K562 (cell line): ENCODE results near the gene AFDN. TPM values are rescaled to one million over a fixed set of nuclear protein-coding genes. Genes with fewer than 3 reads are reported as not detected.

Experiments
- CCAR2 ChIP-seq: fragments of 200-400 bp; formaldehyde crosslinking; IDR thresholded peaks from 2 replicates; pipeline ENCODE4 v1.6.1; 2017; ENCODE audit warnings: mild to moderate bottlenecking, low read depth, low read length
- CHD1 ChIP-seq: fragments of 200-600 bp; sonication (generic); IDR thresholded peaks from one replicate; pipeline ENCODE4 v1.6.1; 2012; ENCODE audit warnings: mild to moderate bottlenecking, moderate library complexity, low read length, inconsistent platforms
- FOSL1 ChIP-seq: fragments of 200-800 bp; sonication (Bioruptor generic); conservative IDR thresholded peaks from 2 replicates; pipeline ENCODE4 v1.6.1; 2016; ENCODE audit warnings: missing genetic modification characterization, missing compliant biosample characterization
- PTBP1 ChIP-seq: fragments of 200-400 bp; formaldehyde crosslinking; IDR thresholded peaks from 2 replicates; pipeline ENCODE4 v1.6.1; 2017; ENCODE audit warnings: low read depth, low read length
- RBM15 ChIP-seq: fragments of 200-400 bp; formaldehyde crosslinking; IDR thresholded peaks from 2 replicates; pipeline ENCODE4 v1.6.1; 2018; ENCODE audit warnings: mild to moderate bottlenecking, low read length, moderate library complexity; ENCODE audit not compliant: insufficient read depth
- RBM34 ChIP-seq: fragments of 200-400 bp; formaldehyde crosslinking; IDR thresholded peaks from 2 replicates; pipeline ENCODE4 v1.6.1; 2018; ENCODE audit warnings: low read length, borderline replicate concordance; ENCODE audit not compliant: insufficient read depth
- TOE1 ChIP-seq, 2 experiments: fragments of 450-650 bp in 1 of 2; sonication (generic) in 1 of 2; formaldehyde crosslinking in 1 of 2; IDR thresholded peaks; 2 replicates each; pipeline versions ENCODE4 v1.7.1 to v1.8.0; 2016 to 2022; ENCODE audit warnings: borderline replicate concordance in 2 of 2, mild to moderate bottlenecking in 2 of 2, antibody characterized with exemption in 1 of 2, inconsistent platforms in 1 of 2, low read depth in 1 of 2, missing genetic modification reagents in 1 of 2, moderate library complexity in 1 of 2
- TRIM24 ChIP-seq, 2 experiments: fragments of 450-650 bp; IDR thresholded peaks; 2 replicates each; pipeline ENCODE4 v1.6.1; 2016
- ZNF780A ChIP-seq: fragments of 250-450 bp; sonication (Bioruptor Pico); IDR thresholded peaks from 2 replicates; pipeline ENCODE4 v1.5.0; 2021; ENCODE audit warnings: mild to moderate bottlenecking
- polyA plus RNA-seq, 8 experiments: library from polyadenylated mRNA; depleted of rRNA in 4 of 8; stranded (reverse) in 5 of 8; unstranded in 3 of 8; fragments of >200 nt; fragmentation: Nextera tagmentation in 2 of 8; fragmentation: Illumina TruSeq in 1 of 8; extraction: Ambion mirVana in 2 of 8; extraction: Trizol in 1 of 8; gene quantifications; 2 replicates each; pipeline versions ENCODE4 v1.2.1 to v1.2.3, GENCODE V29; 2011 to 2014; ENCODE audit warnings: inconsistent platforms in 1 of 8, missing spikeins in 1 of 8
- total RNA-seq, 7 experiments: library from RNA; depleted of rRNA in 6 of 7; stranded (reverse); fragments of >200 nt in 6 of 7; fragmentation: Illumina TruSeq in 2 of 7; extraction: Trizol in 2 of 7; gene quantifications; 2 replicates each; pipeline versions ENCODE4 v1.2.1 to v1.2.3, GENCODE V29; 2011 to 2021; ENCODE audit warnings: low replicate concordance in 1 of 7
- TF ChIP-seq, protein P1 (sequence below), 2 experiments: fragments of 450-650 bp; IDR thresholded peaks; 2 replicates each; pipeline ENCODE4 v1.6.1; 2018; ENCODE audit warnings: mild to moderate bottlenecking in 2 of 2, low read depth in 1 of 2; ENCODE audit not compliant: partially characterized antibody in 2 of 2
- TF ChIP-seq, protein P2 (sequence below): fragments of 450-650 bp; IDR thresholded peaks from 2 replicates; pipeline ENCODE4 v1.6.1; 2016; ENCODE audit warnings: mild to moderate bottlenecking
- TF ChIP-seq, protein P3 (sequence below): fragments of 250-450 bp; sonication (Bioruptor Pico); IDR thresholded peaks from 2 replicates; pipeline ENCODE4 v1.8.0; 2021; ENCODE audit warnings: mild to moderate bottlenecking, moderate library complexity
- TF ChIP-seq, protein P4 (sequence below): fragments of 250-450 bp; sonication (Bioruptor Pico); IDR thresholded peaks from 2 replicates; pipeline ENCODE4 v1.4.0; 2020; ENCODE audit warnings: mild to moderate bottlenecking, moderate library complexity

Gene AFDN
- total and polyA plus RNA-seq, 9 of the 15 experiments (the other 6 are each of a cell fraction or from before 2014, with no cell fraction given): 7.2 to 129 (median 105) TPM

DNA sequence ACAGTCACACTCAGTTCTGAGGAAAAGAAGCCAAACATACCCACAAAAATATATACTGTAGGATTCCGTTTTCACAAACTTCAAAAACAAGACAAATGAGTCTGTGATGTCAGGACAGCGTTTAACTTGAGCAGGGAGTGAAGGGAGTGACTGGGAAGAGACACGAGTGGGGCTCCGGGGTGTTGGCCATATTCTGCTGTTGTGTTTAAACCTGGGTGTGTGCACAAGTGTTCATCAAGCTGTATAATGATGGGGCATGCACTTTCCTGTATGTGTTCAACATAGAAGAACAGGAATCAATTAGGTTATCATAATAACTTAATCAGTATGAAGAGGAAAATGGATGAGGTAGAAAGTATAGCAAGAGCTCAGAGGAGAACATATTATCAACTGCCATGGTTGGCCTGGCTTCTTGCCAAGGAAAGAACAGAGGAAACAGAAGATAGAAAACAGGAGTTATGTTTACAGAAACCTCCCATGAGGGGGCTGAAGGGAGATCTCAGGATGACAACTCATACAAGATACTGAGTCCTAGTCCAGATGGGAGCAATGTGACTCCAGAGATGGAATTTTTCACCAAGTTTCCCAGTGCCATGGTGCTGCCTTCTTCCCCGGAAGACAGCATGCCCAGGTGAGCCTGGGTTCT, 15.1 kb upstream of the AFDN start (continued):
- TF ChIP-seq RBM34: no peak
- TF ChIP-seq ZNF780A (CRISPR knock-in tag): no peak
- TF ChIP-seq TRIM24 (IDR thresholded peaks at IDR 0.05): peak; percentile 8 to 20; a peak in 1 of 4 replicates
- no peak for TF ChIP-seq CHD1
- no peak for TF ChIP-seq PTBP1
- TF ChIP-seq, protein P1, sequence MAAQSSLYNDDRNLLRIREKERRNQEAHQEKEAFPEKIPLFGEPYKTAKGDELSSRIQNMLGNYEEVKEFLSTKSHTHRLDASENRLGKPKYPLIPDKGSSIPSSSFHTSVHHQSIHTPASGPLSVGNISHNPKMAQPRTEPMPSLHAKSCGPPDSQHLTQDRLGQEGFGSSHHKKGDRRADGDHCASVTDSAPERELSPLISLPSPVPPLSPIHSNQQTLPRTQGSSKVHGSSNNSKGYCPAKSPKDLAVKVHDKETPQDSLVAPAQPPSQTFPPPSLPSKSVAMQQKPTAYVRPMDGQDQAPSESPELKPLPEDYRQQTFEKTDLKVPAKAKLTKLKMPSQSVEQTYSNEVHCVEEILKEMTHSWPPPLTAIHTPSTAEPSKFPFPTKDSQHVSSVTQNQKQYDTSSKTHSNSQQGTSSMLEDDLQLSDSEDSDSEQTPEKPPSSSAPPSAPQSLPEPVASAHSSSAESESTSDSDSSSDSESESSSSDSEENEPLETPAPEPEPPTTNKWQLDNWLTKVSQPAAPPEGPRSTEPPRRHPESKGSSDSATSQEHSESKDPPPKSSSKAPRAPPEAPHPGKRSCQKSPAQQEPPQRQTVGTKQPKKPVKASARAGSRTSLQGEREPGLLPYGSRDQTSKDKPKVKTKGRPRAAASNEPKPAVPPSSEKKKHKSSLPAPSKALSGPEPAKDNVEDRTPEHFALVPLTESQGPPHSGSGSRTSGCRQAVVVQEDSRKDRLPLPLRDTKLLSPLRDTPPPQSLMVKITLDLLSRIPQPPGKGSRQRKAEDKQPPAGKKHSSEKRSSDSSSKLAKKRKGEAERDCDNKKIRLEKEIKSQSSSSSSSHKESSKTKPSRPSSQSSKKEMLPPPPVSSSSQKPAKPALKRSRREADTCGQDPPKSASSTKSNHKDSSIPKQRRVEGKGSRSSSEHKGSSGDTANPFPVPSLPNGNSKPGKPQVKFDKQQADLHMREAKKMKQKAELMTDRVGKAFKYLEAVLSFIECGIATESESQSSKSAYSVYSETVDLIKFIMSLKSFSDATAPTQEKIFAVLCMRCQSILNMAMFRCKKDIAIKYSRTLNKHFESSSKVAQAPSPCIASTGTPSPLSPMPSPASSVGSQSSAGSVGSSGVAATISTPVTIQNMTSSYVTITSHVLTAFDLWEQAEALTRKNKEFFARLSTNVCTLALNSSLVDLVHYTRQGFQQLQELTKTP (IDR thresholded peaks at IDR 0.05; ENCODE audit: low read depth in 1 of 2, partially characterized antibody in 2 of 2): no peak
- TF ChIP-seq TOE1 (IDR thresholded peaks at IDR 0.05; ENCODE audit: borderline replicate concordance): no peak
- TF ChIP-seq TOE1 (CRISPR knock-in tag; IDR thresholded peaks at IDR 0.05; ENCODE audit: borderline replicate concordance, low read depth): no peak
- no peak for TF ChIP-seq FOSL1 (tag)
- TF ChIP-seq RBM15: no peak
- TF ChIP-seq, protein P2, sequence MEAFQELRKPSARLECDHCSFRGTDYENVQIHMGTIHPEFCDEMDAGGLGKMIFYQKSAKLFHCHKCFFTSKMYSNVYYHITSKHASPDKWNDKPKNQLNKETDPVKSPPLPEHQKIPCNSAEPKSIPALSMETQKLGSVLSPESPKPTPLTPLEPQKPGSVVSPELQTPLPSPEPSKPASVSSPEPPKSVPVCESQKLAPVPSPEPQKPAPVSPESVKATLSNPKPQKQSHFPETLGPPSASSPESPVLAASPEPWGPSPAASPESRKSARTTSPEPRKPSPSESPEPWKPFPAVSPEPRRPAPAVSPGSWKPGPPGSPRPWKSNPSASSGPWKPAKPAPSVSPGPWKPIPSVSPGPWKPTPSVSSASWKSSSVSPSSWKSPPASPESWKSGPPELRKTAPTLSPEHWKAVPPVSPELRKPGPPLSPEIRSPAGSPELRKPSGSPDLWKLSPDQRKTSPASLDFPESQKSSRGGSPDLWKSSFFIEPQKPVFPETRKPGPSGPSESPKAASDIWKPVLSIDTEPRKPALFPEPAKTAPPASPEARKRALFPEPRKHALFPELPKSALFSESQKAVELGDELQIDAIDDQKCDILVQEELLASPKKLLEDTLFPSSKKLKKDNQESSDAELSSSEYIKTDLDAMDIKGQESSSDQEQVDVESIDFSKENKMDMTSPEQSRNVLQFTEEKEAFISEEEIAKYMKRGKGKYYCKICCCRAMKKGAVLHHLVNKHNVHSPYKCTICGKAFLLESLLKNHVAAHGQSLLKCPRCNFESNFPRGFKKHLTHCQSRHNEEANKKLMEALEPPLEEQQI: 0 out of 2 replicates have a peak, but pooled peaks have one; percentile 21
- TF ChIP-seq, protein P3, sequence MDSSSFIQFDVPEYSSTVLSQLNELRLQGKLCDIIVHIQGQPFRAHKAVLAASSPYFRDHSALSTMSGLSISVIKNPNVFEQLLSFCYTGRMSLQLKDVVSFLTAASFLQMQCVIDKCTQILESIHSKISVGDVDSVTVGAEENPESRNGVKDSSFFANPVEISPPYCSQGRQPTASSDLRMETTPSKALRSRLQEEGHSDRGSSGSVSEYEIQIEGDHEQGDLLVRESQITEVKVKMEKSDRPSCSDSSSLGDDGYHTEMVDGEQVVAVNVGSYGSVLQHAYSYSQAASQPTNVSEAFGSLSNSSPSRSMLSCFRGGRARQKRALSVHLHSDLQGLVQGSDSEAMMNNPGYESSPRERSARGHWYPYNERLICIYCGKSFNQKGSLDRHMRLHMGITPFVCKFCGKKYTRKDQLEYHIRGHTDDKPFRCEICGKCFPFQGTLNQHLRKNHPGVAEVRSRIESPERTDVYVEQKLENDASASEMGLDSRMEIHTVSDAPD (CRISPR knock-in tag): no peak
- TF ChIP-seq, protein P4, sequence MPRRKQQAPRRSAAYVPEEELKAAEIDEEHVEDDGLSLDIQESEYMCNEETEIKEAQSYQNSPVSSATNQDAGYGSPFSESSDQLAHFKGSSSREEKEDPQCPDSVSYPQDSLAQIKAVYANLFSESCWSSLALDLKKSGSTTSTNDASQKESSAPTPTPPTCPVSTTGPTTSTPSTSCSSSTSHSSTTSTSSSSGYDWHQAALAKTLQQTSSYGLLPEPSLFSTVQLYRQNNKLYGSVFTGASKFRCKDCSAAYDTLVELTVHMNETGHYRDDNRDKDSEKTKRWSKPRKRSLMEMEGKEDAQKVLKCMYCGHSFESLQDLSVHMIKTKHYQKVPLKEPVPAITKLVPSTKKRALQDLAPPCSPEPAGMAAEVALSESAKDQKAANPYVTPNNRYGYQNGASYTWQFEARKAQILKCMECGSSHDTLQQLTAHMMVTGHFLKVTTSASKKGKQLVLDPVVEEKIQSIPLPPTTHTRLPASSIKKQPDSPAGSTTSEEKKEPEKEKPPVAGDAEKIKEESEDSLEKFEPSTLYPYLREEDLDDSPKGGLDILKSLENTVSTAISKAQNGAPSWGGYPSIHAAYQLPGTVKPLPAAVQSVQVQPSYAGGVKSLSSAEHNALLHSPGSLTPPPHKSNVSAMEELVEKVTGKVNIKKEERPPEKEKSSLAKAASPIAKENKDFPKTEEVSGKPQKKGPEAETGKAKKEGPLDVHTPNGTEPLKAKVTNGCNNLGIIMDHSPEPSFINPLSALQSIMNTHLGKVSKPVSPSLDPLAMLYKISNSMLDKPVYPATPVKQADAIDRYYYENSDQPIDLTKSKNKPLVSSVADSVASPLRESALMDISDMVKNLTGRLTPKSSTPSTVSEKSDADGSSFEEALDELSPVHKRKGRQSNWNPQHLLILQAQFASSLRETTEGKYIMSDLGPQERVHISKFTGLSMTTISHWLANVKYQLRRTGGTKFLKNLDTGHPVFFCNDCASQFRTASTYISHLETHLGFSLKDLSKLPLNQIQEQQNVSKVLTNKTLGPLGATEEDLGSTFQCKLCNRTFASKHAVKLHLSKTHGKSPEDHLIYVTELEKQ: no peak
- no peak for TF ChIP-seq CCAR2
